ENCODE data around the gene IGSF3. TPM values are rescaled to one million over a fixed set of nuclear protein-coding genes. Genes with fewer than 3 reads are reported as not detected.

Gene IGSF3
- total and polyA plus RNA-seq, 2 of the 13 experiments (the other 11 are each of a cell fraction or from before 2014, with no cell fraction given), result 0.11 to 0.16 TPM

DNA sequence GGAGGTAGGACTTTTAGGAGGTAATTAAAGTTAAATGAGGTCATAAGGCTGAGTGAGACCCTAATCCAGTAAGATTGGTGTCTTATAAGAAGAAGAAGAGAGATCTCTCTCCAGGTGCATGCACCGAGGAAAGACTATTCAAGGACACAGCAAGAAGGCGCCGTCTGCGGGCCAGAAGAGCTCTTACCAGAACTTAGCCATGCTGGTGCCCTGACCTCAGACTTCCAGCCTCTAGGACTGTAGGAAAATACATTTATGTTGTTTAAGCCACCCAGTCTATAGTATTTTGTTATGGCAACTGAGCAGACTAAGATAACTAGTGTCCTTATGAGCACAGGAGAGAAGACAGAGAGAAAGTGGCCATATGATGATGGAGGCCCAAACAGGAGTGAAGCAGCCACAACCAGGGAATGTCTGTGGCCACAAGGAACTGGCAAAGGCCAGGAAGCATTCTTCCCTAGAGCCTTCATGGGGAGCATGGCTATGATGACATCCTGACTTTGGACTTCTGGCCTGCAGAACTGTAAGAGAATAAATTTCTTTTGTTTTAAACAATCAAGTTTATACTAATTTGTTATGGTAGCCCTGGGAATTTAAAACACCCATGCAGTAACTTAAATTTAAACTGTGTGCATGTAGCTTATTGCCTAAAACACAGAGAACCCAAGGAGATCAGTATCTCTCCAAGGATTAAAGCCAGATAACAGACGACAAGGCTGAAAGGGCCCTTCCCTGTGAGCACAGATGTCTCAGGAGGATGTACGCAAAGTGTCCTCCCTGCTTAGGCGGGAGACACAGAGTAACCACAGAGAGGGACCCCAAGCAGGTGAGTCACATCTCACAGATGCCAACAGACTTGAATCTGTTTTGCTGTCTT lies 86.8 kb downstream of the IGSF3 start:
- intact Hi-C loops (cut with micrococcal nuclease; ENCODE audit: unreplicated experiment), result no loop called here
- Histone ChIP-seq H2AFZ (ENCODE audit: low read length) (no peak overlapping the region), H3K27me3 (ENCODE audit: control insufficient read depth in 1 of 2, insufficient read depth in 2 of 2, low read length in 2 of 2) (no peaks in the 10 kb centered on the region; a peak in 2 of 5 replicates), H3K4me1 (ENCODE audit: insufficient read depth, low read length) (no peaks in the 10 kb centered on the region), H4K20me1 (ENCODE audit: insufficient read depth, low read length) (no peaks in the 10 kb centered on the region), H3K27ac (ENCODE audit: extremely low read length, insufficient read depth, low read length) (no peak overlapping the region), H3K4me3 (replicated peaks in 1 of 3; ENCODE audit: insufficient read depth in 1 of 3, low read depth in 2 of 3, low read length in 3 of 3) (no peak overlapping the region), H3K9ac (ENCODE audit: insufficient read depth, low read depth, low read length) (no peak overlapping the region), H3K36me3 (replicated peaks in 1 of 2; ENCODE audit: control insufficient read depth in 1 of 2, insufficient read depth in 2 of 2, low read length in 2 of 2) (no peaks in the 10 kb centered on the region), H3K4me2 (ENCODE audit: low read depth, low read length) (no peak overlapping the region), H3K79me2 (ENCODE audit: insufficient read depth, low read length) (no peaks in the 10 kb centered on the region), H3K9me3 (ENCODE audit: low read length) (no peaks in the 10 kb centered on the region)
- in situ Hi-C loops (cut with HindIII; ENCODE audit: extremely low pct_ligation_motif_present, low pct_unique_long_range_greater_than_20kb), result loop anchor here (10.0 kb wide), 1 partner anchor 474 kb away; no protein-coding TSS in a partner anchor
- no peak for DNase-seq (ENCODE audit: low spot score)
- no peak for ATAC-seq
- 61% methylated on average over 7 of the region's 7 CpGs for WGBS (ENCODE audit: low lambda C conversion rate)
- ChIA-PET POLR2A (no interaction called here), CTCF (ENCODE audit: low intra/inter-chr PET ratio, low total read pairs) (no interaction called here)
- BruUV-seq (replicated peaks), result no TSS peak
- TF ChIP-seq, protein P1, sequence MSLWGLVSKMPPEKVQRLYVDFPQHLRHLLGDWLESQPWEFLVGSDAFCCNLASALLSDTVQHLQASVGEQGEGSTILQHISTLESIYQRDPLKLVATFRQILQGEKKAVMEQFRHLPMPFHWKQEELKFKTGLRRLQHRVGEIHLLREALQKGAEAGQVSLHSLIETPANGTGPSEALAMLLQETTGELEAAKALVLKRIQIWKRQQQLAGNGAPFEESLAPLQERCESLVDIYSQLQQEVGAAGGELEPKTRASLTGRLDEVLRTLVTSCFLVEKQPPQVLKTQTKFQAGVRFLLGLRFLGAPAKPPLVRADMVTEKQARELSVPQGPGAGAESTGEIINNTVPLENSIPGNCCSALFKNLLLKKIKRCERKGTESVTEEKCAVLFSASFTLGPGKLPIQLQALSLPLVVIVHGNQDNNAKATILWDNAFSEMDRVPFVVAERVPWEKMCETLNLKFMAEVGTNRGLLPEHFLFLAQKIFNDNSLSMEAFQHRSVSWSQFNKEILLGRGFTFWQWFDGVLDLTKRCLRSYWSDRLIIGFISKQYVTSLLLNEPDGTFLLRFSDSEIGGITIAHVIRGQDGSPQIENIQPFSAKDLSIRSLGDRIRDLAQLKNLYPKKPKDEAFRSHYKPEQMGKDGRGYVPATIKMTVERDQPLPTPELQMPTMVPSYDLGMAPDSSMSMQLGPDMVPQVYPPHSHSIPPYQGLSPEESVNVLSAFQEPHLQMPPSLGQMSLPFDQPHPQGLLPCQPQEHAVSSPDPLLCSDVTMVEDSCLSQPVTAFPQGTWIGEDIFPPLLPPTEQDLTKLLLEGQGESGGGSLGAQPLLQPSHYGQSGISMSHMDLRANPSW (CRISPR knock-in tag; IDR thresholded peaks at IDR 0.05; ENCODE audit: borderline replicate concordance), result no peak
- no peak for TF ChIP-seq RARA (CRISPR knock-in tag; IDR thresholded peaks at IDR 0.05)
- TF ChIP-seq, protein P2, sequence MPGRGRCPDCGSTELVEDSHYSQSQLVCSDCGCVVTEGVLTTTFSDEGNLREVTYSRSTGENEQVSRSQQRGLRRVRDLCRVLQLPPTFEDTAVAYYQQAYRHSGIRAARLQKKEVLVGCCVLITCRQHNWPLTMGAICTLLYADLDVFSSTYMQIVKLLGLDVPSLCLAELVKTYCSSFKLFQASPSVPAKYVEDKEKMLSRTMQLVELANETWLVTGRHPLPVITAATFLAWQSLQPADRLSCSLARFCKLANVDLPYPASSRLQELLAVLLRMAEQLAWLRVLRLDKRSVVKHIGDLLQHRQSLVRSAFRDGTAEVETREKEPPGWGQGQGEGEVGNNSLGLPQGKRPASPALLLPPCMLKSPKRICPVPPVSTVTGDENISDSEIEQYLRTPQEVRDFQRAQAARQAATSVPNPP (CRISPR knock-in tag; IDR thresholded peaks at IDR 0.05), result no peak
- TF ChIP-seq MATR3 (CRISPR knock-in tag; IDR thresholded peaks at IDR 0.05), result no peak
- TF ChIP-seq CENPX (CRISPR knock-in tag; IDR thresholded peaks at IDR 0.05), result no peak
- no peak for FAIRE-seq
